HepG2 (cell line): ENCODE results near the gene SFTPB. TPM values are rescaled to one million over a fixed set of nuclear protein-coding genes. Genes with fewer than 3 reads are reported as not detected.

Experiments
- ATAC-seq: fragments of 200-7000 bp; cut with Tn5 transposase; 3 replicates; pipeline ENCODE4 v1.9.1; 2020; ENCODE audit warnings: mild to moderate bottlenecking, moderate library complexity
- BruUV-seq: library from RNA; stranded (reverse); fragments of 400-500 nt; replicated peaks from 2 replicates; lab custom pipeline; 2021; lab: Mats Ljungman, UMichigan
- CTCF ChIA-PET: fragments of 300-600 bp; formaldehyde crosslinking; extraction: SDS; loops from one replicate; lab custom pipeline; 2021; ENCODE audit warnings: low total read pairs, inconsistent platforms, low intra/inter-chr PET ratio; lab: Yijun Ruan, JAX
- POLR2A ChIA-PET: fragments of 350-600 bp; sonication (Branson Sonifier 250); formaldehyde crosslinking; loops from one replicate; lab custom pipeline; 2020; ENCODE audit warnings: antibody characterized with exemption, inconsistent platforms; lab: Yijun Ruan, JAX
- DNase-seq: peaks from one replicate; pipeline ENCODE4 v3.0.0-alpha.2; 2015; ENCODE audit warnings: low spot score
- FAIRE-seq: peaks from 3 replicates; lab custom pipeline; 2011; peaks lifted over from hg19 to GRCh38; lab: Jason Lieb, UNC
- H2AFZ ChIP-seq: one replicate; pipeline ENCODE4 v1.6.1; 2011; ENCODE audit warnings: low read length, inconsistent platforms
- H3K27ac ChIP-seq: fragments of 300-600 bp; 3 replicates; pipeline ENCODE4 v1.8.0; 2011; ENCODE audit warnings: mixed run types, mild to moderate bottlenecking, mixed read lengths, low read length, inconsistent platforms; ENCODE audit not compliant: insufficient read depth; ENCODE audit errors: extremely low read length
- H3K27me3 ChIP-seq, 2 experiments: fragments of 200-600 bp in 1 of 2; 2 replicates in 1 of 2; 3 replicates in 1 of 2; pipeline versions ENCODE4 v1.6.0 to v1.8.0; 2011; ENCODE audit warnings: low read length in 2 of 2, mild to moderate bottlenecking in 2 of 2, moderate library complexity in 2 of 2, inconsistent platforms in 1 of 2; ENCODE audit not compliant: insufficient read depth in 2 of 2, control insufficient read depth in 1 of 2
- H3K36me3 ChIP-seq, 2 experiments: fragments of 200-600 bp in 1 of 2; replicated peaks in 1 of 2; 2 replicates in 1 of 2; 3 replicates in 1 of 2; pipeline versions ENCODE4 v1.5.1 to v1.8.0; 2011; ENCODE audit warnings: low read length in 2 of 2, inconsistent platforms in 1 of 2; ENCODE audit not compliant: insufficient read depth in 2 of 2, control insufficient read depth in 1 of 2
- H3K4me1 ChIP-seq: 2 replicates; pipeline ENCODE4 v1.5.1; 2012; ENCODE audit warnings: low read length, inconsistent platforms; ENCODE audit not compliant: insufficient read depth
- H3K4me2 ChIP-seq: 2 replicates; pipeline ENCODE4 v1.6.0; 2011; ENCODE audit warnings: low read depth, low read length, inconsistent platforms
- H3K4me3 ChIP-seq, 3 experiments: fragments of 200-600 bp in 1 of 3; sonication (generic), shearing (Covaris generic) in 1 of 3; replicated peaks in 1 of 3; 2 replicates each; pipeline ENCODE4 v1.5.1; 2011 to 2016; ENCODE audit warnings: low read length in 3 of 3, inconsistent platforms in 2 of 3, low read depth in 2 of 3, mild to moderate bottlenecking in 2 of 3, control low read depth in 1 of 3, mixed read lengths in 1 of 3; ENCODE audit not compliant: insufficient read depth in 1 of 3
- H3K79me2 ChIP-seq: one replicate; pipeline ENCODE4 v1.6.1; 2011; ENCODE audit warnings: low read length, inconsistent platforms; ENCODE audit not compliant: insufficient read depth
- H3K9ac ChIP-seq: 2 replicates; pipeline ENCODE4 v1.6.0; 2011; ENCODE audit warnings: mild to moderate bottlenecking, low read depth, low read length, inconsistent platforms; ENCODE audit not compliant: insufficient read depth
- H3K9me3 ChIP-seq: 2 replicates; pipeline ENCODE4 v1.5.1; 2012; ENCODE audit warnings: mild to moderate bottlenecking, low read length
- H4K20me1 ChIP-seq: 2 replicates; pipeline ENCODE4 v1.6.0; 2011; ENCODE audit warnings: inconsistent platforms, mild to moderate bottlenecking, low read length, moderate library complexity; ENCODE audit not compliant: insufficient read depth
- AFF4 ChIP-seq: sonication (generic); formaldehyde crosslinking; IDR thresholded peaks from 2 replicates; pipeline ENCODE4 v1.4.0; 2020; ENCODE audit warnings: missing genetic modification reagents
- HOXA9 ChIP-seq: sonication (generic); formaldehyde crosslinking; IDR thresholded peaks from 2 replicates; pipeline ENCODE4 v1.8.1; 2022; ENCODE audit warnings: missing genetic modification reagents, mild to moderate bottlenecking, moderate library complexity, borderline replicate concordance
- MED13 ChIP-seq: sonication (generic); formaldehyde crosslinking; IDR thresholded peaks from 2 replicates; pipeline ENCODE4 v1.5.0; 2020; ENCODE audit warnings: missing genetic modification reagents
- PAF1 ChIP-seq: IDR thresholded peaks from 2 replicates; pipeline ENCODE4 v1.6.1; 2016; ENCODE audit warnings: missing genetic modification reagents, missing compliant biosample characterization
- SCMH1 ChIP-seq: sonication (generic); formaldehyde crosslinking; IDR thresholded peaks from 2 replicates; pipeline ENCODE4 v1.9.0; 2021; ENCODE audit warnings: missing genetic modification reagents, mild to moderate bottlenecking, borderline replicate concordance
- SSRP1 ChIP-seq: IDR thresholded peaks from 2 replicates; pipeline ENCODE4 v1.6.1; 2016; ENCODE audit warnings: control low read depth
- TEAD2 ChIP-seq: sonication (generic); formaldehyde crosslinking; IDR thresholded peaks from 2 replicates; pipeline ENCODE4 v1.9.0; 2021; ENCODE audit warnings: missing genetic modification reagents
- TERF1 ChIP-seq: sonication (generic); formaldehyde crosslinking; IDR thresholded peaks from 2 replicates; pipeline ENCODE4 v1.8.0; 2022; ENCODE audit warnings: mild to moderate bottlenecking, missing genetic modification reagents, moderate library complexity
- TGIF2 ChIP-seq: IDR thresholded peaks from 2 replicates; pipeline ENCODE4 v1.6.1; 2016; ENCODE audit warnings: control low read depth, missing compliant biosample characterization
- ZBTB1 ChIP-seq: sonication (generic); formaldehyde crosslinking; IDR thresholded peaks from 2 replicates; pipeline ENCODE4 v1.4.0; 2020; ENCODE audit warnings: missing genetic modification reagents, borderline replicate concordance
- ZNF207 ChIP-seq: fragments of 450-650 bp; IDR thresholded peaks from 2 replicates; pipeline ENCODE4 v1.6.1; 2016; ENCODE audit warnings: antibody characterized with exemption, borderline replicate concordance
- ZNF720 ChIP-seq: sonication (generic); formaldehyde crosslinking; IDR thresholded peaks from 2 replicates; pipeline ENCODE4 v1.4.0; 2020; ENCODE audit warnings: missing genetic modification reagents
- ZNF841 ChIP-seq: sonication (generic); formaldehyde crosslinking; IDR thresholded peaks from 2 replicates; pipeline ENCODE4 v1.8.1; 2023; ENCODE audit warnings: missing genetic modification reagents, borderline replicate concordance
- ZSCAN29 ChIP-seq: sonication (generic); formaldehyde crosslinking; conservative IDR thresholded peaks from 2 replicates; pipeline ENCODE4 v1.4.0; 2020; ENCODE audit warnings: mild to moderate bottlenecking, missing genetic modification reagents
- WGBS: methylation state at CpG from one replicate; pipeline ENCODE4 v1.1.6; 2017; ENCODE audit warnings: low lambda C conversion rate; 5-methylcytosine and 5-hydroxymethylcytosine counted together
- in situ Hi-C: cut with HindIII; loops from 2 replicates; pipeline ENCODE4 v1.10.0; 2017; ENCODE audit warnings: low pct_unique_long_range_greater_than_20kb; ENCODE audit not compliant: extremely low pct_ligation_motif_present
- intact Hi-C: fragments of 100-400 bp; cut with micrococcal nuclease; formaldehyde crosslinking; loops from one replicate; pipeline ENCODE4 v1.10.0; 2022; ENCODE audit not compliant: unreplicated experiment
- polyA plus RNA-seq, 8 experiments: library from polyadenylated mRNA; depleted of rRNA in 3 of 8; stranded (reverse) in 7 of 8; unstranded in 1 of 8; fragments of >200 nt; fragmentation: Illumina TruSeq in 4 of 8; extraction: Trizol in 4 of 8; gene quantifications; 2 replicates each; pipeline versions ENCODE4 v1.2.1 to v1.2.3, GENCODE V29; 2011 to 2016; ENCODE audit warnings: low read depth in 4 of 8, missing spikeins in 1 of 8, mixed read lengths in 1 of 8; ENCODE audit not compliant: insufficient read depth in 1 of 8
- total RNA-seq, 5 experiments: library from RNA; depleted of rRNA; stranded (reverse); fragments of >200 nt; fragmentation: Illumina TruSeq; extraction: Trizol; gene quantifications; 2 replicates each; pipeline ENCODE4 v1.2.3, GENCODE V29; 2016; ENCODE audit warnings: low read depth in 1 of 5
- TF ChIP-seq, protein P1 (sequence below): IDR thresholded peaks from 2 replicates; pipeline ENCODE4 v1.6.1; 2016; ENCODE audit warnings: low read depth, control low read depth
- TF ChIP-seq, protein P2 (sequence below): sonication (generic); formaldehyde crosslinking; IDR thresholded peaks from 2 replicates; pipeline ENCODE4 v1.5.0; 2020; ENCODE audit warnings: mild to moderate bottlenecking, missing genetic modification reagents
- TF ChIP-seq, protein P3 (sequence below), 2 experiments: fragments of 450-650 bp in 1 of 2; sonication (generic) in 1 of 2; formaldehyde crosslinking; IDR thresholded peaks; 2 replicates each; pipeline versions ENCODE4 v1.5.0 to v1.8.0; 2020 to 2022; ENCODE audit warnings: mild to moderate bottlenecking in 1 of 2, missing genetic modification reagents in 1 of 2

Gene SFTPB
- total and polyA plus RNA-seq, 2 of the 13 experiments (the other 11 are each of a cell fraction or from before 2014, with no cell fraction given), result not detected

- H3K4me1 ChIP-seq, result peaks cover 17% of the 10 kb centered on the region
- FAIRE-seq (no peak), ATAC-seq (no peak), DNase-seq (no peak)
- H3K9ac ChIP-seq, result no peak overlapping the region
- H3K36me3 ChIP-seq, result peaks cover 0 to 3% of the 10 kb centered on the region in 2 experiments; a peak in 1 of 5 replicates
- intact Hi-C loops (no loop called here), in situ Hi-C loops (no loop called here)
- POLR2A ChIA-PET, result interaction anchor here (0.7 kb wide), 1 partner anchor 8 kb away, joined by 3 read pairs; no protein-coding TSS in a partner anchor
- CTCF ChIA-PET, result no interaction called here
- no peaks in the 10 kb centered on the region for H3K79me2 ChIP-seq
- H3K27ac ChIP-seq, result no peak overlapping the region
- no peaks in the 10 kb centered on the region for H3K9me3 ChIP-seq
- H3K4me3 ChIP-seq, result no peak overlapping the region
- peaks cover 0 to 10% of the 10 kb centered on the region in 2 experiments; a peak in 1 of 5 replicates for H3K27me3 ChIP-seq
- H4K20me1 ChIP-seq, result no peaks in the 10 kb centered on the region
- H2AFZ ChIP-seq, result no peak overlapping the region
- no TSS peak for BruUV-seq
- no peak overlapping the region for H3K4me2 ChIP-seq
- 73% methylated on average over 7 of the region's 7 CpGs for WGBS
- TF ChIP-seq, protein P1, sequence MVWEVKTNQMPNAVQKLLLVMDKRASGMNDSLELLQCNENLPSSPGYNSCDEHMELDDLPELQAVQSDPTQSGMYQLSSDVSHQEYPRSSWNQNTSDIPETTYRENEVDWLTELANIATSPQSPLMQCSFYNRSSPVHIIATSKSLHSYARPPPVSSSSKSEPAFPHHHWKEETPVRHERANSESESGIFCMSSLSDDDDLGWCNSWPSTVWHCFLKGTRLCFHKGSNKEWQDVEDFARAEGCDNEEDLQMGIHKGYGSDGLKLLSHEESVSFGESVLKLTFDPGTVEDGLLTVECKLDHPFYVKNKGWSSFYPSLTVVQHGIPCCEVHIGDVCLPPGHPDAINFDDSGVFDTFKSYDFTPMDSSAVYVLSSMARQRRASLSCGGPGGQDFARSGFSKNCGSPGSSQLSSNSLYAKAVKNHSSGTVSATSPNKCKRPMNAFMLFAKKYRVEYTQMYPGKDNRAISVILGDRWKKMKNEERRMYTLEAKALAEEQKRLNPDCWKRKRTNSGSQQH (CRISPR knock-in tag), result no peak
- TF ChIP-seq ZNF841 (CRISPR knock-in tag) (no peak), TEAD2 (CRISPR knock-in tag) (no peak), AFF4 (CRISPR knock-in tag) (no peak), SSRP1 (CRISPR knock-in tag) (no peak), TGIF2 (no peak), ZSCAN29 (CRISPR knock-in tag) (no peak), ZBTB1 (CRISPR knock-in tag) (no peak), HOXA9 (no peak), TERF1 (CRISPR knock-in tag) (no peak), ZNF720 (CRISPR knock-in tag) (no peak), SCMH1 (CRISPR knock-in tag) (no peak), PAF1 (no peak), ZNF207 (no peak), MED13 (CRISPR knock-in tag) (no peak)
- TF ChIP-seq, protein P2, sequence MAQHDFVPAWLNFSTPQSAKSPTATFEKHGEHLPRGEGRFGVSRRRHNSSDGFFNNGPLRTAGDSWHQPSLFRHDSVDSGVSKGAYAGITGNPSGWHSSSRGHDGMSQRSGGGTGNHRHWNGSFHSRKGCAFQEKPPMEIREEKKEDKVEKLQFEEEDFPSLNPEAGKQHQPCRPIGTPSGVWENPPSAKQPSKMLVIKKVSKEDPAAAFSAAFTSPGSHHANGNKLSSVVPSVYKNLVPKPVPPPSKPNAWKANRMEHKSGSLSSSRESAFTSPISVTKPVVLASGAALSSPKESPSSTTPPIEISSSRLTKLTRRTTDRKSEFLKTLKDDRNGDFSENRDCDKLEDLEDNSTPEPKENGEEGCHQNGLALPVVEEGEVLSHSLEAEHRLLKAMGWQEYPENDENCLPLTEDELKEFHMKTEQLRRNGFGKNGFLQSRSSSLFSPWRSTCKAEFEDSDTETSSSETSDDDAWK (CRISPR knock-in tag), result no peak
- TF ChIP-seq, protein P3, sequence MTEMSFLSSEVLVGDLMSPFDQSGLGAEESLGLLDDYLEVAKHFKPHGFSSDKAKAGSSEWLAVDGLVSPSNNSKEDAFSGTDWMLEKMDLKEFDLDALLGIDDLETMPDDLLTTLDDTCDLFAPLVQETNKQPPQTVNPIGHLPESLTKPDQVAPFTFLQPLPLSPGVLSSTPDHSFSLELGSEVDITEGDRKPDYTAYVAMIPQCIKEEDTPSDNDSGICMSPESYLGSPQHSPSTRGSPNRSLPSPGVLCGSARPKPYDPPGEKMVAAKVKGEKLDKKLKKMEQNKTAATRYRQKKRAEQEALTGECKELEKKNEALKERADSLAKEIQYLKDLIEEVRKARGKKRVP (CRISPR knock-in tag; IDR thresholded peaks at IDR 0.05), result no peak
Observed at GRCh38 chr2:85660725-85661124, 7.3 kb downstream of the SFTPB start.
